22Rv1 (cell line): ENCODE data around the gene NBAS.

ENCODE experiments used
- H3K27ac ChIP-seq: fragments of 450-650 bp; 2 replicates; pipeline ENCODE4 v1.5.1; 2017
- ZFX ChIP-seq: fragments of 450-650 bp; IDR thresholded peaks from 2 replicates; pipeline ENCODE4 v1.6.1; 2017; ENCODE audit warnings: antibody characterized with exemption, borderline replicate concordance
- TF ChIP-seq, protein P1 (sequence below): fragments of 450-650 bp; IDR thresholded peaks from 2 replicates; pipeline ENCODE4 v1.5.1; 2017; ENCODE audit warnings: mild to moderate bottlenecking

Gene NBAS

GRCh38 chr2:15605721-15606120 is 44.6 kb upstream of the NBAS start:
- no peak for TF ChIP-seq ZFX
- TF ChIP-seq, protein P1, sequence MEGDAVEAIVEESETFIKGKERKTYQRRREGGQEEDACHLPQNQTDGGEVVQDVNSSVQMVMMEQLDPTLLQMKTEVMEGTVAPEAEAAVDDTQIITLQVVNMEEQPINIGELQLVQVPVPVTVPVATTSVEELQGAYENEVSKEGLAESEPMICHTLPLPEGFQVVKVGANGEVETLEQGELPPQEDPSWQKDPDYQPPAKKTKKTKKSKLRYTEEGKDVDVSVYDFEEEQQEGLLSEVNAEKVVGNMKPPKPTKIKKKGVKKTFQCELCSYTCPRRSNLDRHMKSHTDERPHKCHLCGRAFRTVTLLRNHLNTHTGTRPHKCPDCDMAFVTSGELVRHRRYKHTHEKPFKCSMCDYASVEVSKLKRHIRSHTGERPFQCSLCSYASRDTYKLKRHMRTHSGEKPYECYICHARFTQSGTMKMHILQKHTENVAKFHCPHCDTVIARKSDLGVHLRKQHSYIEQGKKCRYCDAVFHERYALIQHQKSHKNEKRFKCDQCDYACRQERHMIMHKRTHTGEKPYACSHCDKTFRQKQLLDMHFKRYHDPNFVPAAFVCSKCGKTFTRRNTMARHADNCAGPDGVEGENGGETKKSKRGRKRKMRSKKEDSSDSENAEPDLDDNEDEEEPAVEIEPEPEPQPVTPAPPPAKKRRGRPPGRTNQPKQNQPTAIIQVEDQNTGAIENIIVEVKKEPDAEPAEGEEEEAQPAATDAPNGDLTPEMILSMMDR = no peak
- H3K27ac ChIP-seq = no peak overlapping the region

DNA sequence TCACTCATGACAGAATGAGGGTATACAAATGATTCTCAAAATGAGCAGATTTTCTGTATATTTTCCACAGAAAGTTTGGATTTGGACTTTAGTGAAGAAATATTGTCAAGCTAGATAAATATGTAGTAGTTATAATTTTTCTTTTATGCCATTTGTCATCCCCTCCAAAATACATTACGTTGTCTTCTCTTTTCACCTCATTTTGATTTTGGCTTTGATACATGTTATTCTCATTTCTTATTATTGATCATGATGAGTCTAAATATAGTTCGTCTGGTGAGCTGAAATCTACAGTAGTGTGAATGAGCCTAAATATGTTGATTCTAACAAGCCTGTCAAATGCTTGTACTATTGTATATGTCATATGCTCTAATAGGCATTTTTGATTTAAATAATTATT is 42.8 kb upstream of the NBAS start:
- TF ChIP-seq, protein P1 = no peak
- no peak for TF ChIP-seq ZFX
- H3K27ac ChIP-seq = no peak overlapping the region

DNA sequence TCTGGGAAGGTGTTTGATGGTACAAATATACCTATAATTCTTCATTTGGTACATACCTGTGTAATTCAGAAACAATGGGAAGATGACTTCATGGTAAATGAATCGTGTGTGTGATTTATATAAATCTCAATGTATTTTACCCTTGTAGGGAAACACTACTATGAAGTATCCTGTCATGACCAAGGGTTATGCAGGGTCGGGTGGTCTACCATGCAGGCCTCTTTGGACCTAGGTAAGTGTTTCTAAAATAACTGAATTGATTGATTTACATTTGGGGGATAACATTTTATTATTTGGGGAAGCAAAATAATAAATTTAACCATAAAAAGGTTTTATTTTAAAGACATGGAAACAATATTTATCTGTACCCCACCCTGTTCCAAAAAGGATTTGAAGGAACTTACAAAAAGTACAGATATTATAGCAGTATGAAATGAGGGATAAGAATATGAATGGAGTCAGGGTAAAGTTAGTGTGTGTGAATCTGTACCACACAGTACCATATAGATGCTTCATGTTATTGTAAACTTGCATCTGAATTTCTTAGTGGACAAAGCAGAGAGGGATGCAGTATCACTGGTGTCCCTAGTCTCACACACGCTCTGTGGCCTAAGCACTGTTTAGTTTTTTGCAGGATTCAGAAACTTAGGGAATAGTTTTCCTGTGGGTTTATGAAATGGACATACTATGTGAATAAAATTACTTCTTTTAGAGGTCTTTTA is 42.1 kb upstream of the NBAS start:
- no peak overlapping the region for H3K27ac ChIP-seq
- TF ChIP-seq ZFX = no peak
- TF ChIP-seq, protein P1 = no peak

DNA sequence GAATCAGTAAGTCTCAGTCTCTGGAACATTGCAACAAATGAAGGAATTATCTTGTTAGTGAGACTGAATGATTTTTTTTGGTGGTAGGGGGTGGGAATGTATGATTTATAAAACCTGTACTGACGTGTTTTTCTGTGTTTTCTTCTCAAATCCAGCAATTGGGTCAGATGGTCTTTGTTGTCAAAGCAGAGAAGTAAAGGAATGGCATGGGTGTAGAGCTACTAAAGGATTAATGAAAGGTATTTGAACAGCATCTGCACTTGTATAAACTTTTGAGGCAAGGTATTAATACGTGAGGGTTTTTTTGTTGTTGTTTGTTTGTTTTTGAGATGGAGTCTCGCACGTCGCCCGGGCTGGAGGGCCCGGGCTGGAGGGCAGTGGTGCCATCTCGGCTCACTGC is 41.3 kb upstream of the NBAS start:
- TF ChIP-seq, protein P1 = no peak
- TF ChIP-seq ZFX = no peak
- H3K27ac ChIP-seq = no peak overlapping the region

GRCh38 chr2:15601681-15602080 is 40.5 kb upstream of the NBAS start:
- no peak overlapping the region for H3K27ac ChIP-seq
- TF ChIP-seq, protein P1 = no peak
- TF ChIP-seq ZFX = no peak

GRCh38 chr2:15599994-15600393 is 38.9 kb upstream of the NBAS start:
- TF ChIP-seq, protein P1 = no peak
- no peak for TF ChIP-seq ZFX
- H3K27ac ChIP-seq = no peak overlapping the region

DNA sequence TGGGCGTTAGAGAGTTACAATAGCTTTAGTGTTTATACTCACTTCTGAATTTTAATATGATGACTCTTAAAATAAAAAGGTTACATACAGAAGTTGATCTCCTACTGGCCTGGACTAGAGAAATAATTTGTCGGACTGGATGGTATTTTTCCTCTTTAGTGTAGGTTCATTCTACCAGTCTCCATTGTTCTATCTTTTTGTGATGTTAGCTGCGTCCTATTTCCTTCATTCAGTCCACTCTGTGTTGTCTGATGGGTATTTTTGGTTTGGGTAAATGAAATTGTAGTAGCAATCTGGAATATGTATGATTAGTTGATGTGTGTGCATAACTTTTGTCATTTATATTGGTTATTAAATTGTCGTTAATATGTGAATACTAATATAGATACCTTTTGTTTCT is 35.8 kb upstream of the NBAS start:
- H3K27ac ChIP-seq = no peak overlapping the region

More for the DNA sequence above, 35.8 kb upstream of the NBAS start:
- TF ChIP-seq, protein P1 = no peak
- TF ChIP-seq ZFX = no peak
